Lower lobe of right lung (tissue), 1 donor: ENCODE data around the gene STARD8. TPM values are rescaled to one million over a fixed set of nuclear protein-coding genes. Genes with fewer than 3 reads are reported as not detected.

Experiments
- total RNA-seq: library from RNA; stranded (reverse); fragmentation: NEBNext Ultra II Directional; extraction: Animal tissue kit (Norgen Biotek cat#: 25700); gene quantifications from one replicate; pipeline ENCODE4 v1.2.1, GENCODE V29; 2021
- donor health status: DM: no; HTN: yes; CAD: no; lungs with severe emphysema.

Gene STARD8
- total RNA-seq, 1 donor from 2014 or later, result 36.5 TPM

Other genes starting within 250 kb of the STARD8 start
- gene OPHN1, start 214.2 kb upstream of the STARD8 start, total RNA-seq, result 10.7 TPM
- 45.0 TPM for gene YIPF6, start 148.6 kb upstream of the STARD8 start, total RNA-seq
- 36.5 TPM for gene EFNB1, start 181.4 kb downstream of the STARD8 start, total RNA-seq